Measurements from ENCODE around the gene EIF2D.

DNA sequence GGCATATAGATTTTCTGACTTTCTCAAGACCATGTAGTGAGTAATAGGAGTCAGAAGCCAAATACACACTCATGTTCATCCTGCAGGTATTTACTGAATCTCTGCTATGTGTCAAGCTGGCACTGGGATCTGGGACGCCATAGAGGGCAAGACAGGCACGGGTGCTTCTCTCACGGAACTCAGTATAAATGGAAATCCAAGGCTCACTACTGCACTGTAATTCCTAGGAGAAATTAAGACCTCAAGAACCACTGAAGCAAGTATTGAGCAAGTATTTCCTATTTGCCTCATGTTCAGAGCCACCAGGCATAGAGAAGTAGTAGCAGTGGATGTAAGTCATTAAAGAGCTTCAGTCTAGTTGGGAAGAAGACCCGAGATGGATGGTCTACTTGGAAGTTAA lies 38.9 kb downstream of the EIF2D start:
- TF ChIP-seq, protein P1, sequence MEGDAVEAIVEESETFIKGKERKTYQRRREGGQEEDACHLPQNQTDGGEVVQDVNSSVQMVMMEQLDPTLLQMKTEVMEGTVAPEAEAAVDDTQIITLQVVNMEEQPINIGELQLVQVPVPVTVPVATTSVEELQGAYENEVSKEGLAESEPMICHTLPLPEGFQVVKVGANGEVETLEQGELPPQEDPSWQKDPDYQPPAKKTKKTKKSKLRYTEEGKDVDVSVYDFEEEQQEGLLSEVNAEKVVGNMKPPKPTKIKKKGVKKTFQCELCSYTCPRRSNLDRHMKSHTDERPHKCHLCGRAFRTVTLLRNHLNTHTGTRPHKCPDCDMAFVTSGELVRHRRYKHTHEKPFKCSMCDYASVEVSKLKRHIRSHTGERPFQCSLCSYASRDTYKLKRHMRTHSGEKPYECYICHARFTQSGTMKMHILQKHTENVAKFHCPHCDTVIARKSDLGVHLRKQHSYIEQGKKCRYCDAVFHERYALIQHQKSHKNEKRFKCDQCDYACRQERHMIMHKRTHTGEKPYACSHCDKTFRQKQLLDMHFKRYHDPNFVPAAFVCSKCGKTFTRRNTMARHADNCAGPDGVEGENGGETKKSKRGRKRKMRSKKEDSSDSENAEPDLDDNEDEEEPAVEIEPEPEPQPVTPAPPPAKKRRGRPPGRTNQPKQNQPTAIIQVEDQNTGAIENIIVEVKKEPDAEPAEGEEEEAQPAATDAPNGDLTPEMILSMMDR (IDR thresholded peaks at IDR 0.05) = no peak
- TF ChIP-seq EP300 (IDR thresholded peaks at IDR 0.05) = no peak
- no peak for TF ChIP-seq POLR2A (IDR thresholded peaks at IDR 0.05; ENCODE audit: low read length)
- TF ChIP-seq, protein P2, sequence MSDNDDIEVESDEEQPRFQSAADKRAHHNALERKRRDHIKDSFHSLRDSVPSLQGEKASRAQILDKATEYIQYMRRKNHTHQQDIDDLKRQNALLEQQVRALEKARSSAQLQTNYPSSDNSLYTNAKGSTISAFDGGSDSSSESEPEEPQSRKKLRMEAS (IDR thresholded peaks at IDR 0.05) = no peak
- TF ChIP-seq TP53 (CRISPR knock-in tag; IDR thresholded peaks at IDR 0.05) = no peak
- TF ChIP-seq RAD21 (conservative IDR thresholded peaks at IDR 0.05 in 1 of 2, IDR thresholded peaks at IDR 0.05 in 1 of 2) = no peak
- TF ChIP-seq, protein P3, sequence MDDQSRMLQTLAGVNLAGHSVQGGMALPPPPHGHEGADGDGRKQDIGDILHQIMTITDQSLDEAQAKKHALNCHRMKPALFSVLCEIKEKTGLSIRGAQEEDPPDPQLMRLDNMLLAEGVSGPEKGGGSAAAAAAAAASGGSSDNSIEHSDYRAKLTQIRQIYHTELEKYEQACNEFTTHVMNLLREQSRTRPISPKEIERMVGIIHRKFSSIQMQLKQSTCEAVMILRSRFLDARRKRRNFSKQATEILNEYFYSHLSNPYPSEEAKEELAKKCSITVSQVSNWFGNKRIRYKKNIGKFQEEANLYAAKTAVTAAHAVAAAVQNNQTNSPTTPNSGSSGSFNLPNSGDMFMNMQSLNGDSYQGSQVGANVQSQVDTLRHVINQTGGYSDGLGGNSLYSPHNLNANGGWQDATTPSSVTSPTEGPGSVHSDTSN (IDR thresholded peaks at IDR 0.05) = no peak
- TF ChIP-seq HOXB5 (CRISPR knock-in tag; IDR thresholded peaks at IDR 0.05) = no peak
- TF ChIP-seq CHD4 (IDR thresholded peaks at IDR 0.05; ENCODE audit: borderline replicate concordance) = no peak
- TF ChIP-seq BHLHE40 (IDR thresholded peaks at IDR 0.05; ENCODE audit: low read depth, low read length) = no peak
- no peak for TF ChIP-seq MAFK (IDR thresholded peaks at IDR 0.05; ENCODE audit: partially characterized antibody)
